Middle frontal gyrus (tissue), 1 donor: Measurements from ENCODE around the gene OR11A1.

Experiments used
- DNase-seq: peaks from one replicate; pipeline ENCODE4 v3.0.0-alpha.2; 2015; ENCODE audit warnings: low spot score; ENCODE audit errors: extremely low spot score

OR11A1 gene

GRCh38 chr6:29395331-29395730 lies 61.5 kb downstream of the OR11A1 start, which contains the start of gene OR12D2:
OR12D2 (plus strand) TSS chr6:29395631; CDS start chr6:29396700, 1,069 bp downstream.
- no peak for DNase-seq

- DNase-seq = no peak
Measured at GRCh38 chr6:29388533-29388932, 68.3 kb downstream of the OR11A1 start.

GRCh38 chr6:29376003-29376402 lies 80.9 kb downstream of the OR11A1 start:
- no peak for DNase-seq
